Stimulated activated naive CD8-positive, alpha-beta T cell treated with anti-CD3 and anti-CD28 coated beads, Interleukin-15, amount 100 ng/mL, for 72 hours (primary cell): ENCODE data around the gene CDC42SE2.

ENCODE experiments used
- ATAC-seq: fragments of 150-1000 bp; cut with Tn5 transposase; 2 replicates; pipeline ENCODE4 v1.10.0; 2021; ENCODE audit warnings: mild to moderate bottlenecking, moderate library complexity
- DNase-seq, 2 donors: peaks; one replicate each; pipeline ENCODE4 v3.0.0; 2021 to 2022
- H3K27ac Mint-ChIP-seq, 2 donors: one replicate each; pipeline ENCODE4 v1.8.0; 2022; ENCODE audit warnings: mild to moderate bottlenecking in 2 of 2, mixed read lengths in 2 of 2, moderate library complexity in 2 of 2
- H3K27me3 Mint-ChIP-seq: one replicate; pipeline ENCODE4 v1.8.0; 2022; ENCODE audit warnings: mixed read lengths
- H3K4me1 Mint-ChIP-seq: one replicate; pipeline ENCODE4 v1.8.0; 2022; ENCODE audit warnings: mild to moderate bottlenecking, mixed read lengths
- H3K4me3 Mint-ChIP-seq, 2 donors: one replicate each; pipeline ENCODE4 v1.8.0; 2022; ENCODE audit warnings: mild to moderate bottlenecking in 2 of 2, mixed read lengths in 2 of 2, moderate library complexity in 1 of 2
- H3K9me3 Mint-ChIP-seq, 2 donors: one replicate each; pipeline ENCODE4 v1.8.0; 2022; ENCODE audit warnings: mixed read lengths in 2 of 2

The CDC42SE2 gene

GRCh38 chr5:131418846-131419245, 155.0 kb downstream of the CDC42SE2 start:
- Mint-ChIP-seq H3K9me3 (no peaks in the 10 kb centered on the region), H3K27ac (no peak overlapping the region), H3K4me3 (no peak overlapping the region), H3K27me3 (no peaks in the 10 kb centered on the region), H3K4me1 (peaks cover 47% of the 10 kb centered on the region)
- ATAC-seq: no peak
- DNase-seq: no peak

DNA sequence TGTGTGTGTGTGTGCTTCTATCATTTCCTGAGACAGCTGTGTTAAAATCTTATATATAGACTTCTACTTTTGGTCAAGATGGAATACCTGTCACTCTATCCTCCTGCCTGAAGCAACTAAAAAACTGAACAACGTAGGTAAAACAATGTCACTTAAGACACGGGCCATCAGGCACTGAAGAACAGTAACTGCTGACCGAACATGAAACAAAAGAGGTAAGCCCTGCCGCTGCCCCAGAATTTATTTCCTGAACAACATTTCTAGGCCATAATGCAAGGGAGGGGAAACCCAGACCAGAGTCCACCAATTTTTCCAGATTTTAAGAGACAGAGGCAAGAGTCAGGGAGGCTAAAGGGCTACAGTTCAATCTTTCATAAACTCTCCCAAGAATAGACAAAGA, 156.0 kb downstream of the CDC42SE2 start:
- H3K4me3 Mint-ChIP-seq: no peak overlapping the region
- no peak for DNase-seq
- H3K4me1 Mint-ChIP-seq: peaks cover 38% of the 10 kb centered on the region
- no peak for ATAC-seq
- peak overlapping the region in 1 of 2 donors; percentile 88 for H3K27ac Mint-ChIP-seq
- H3K9me3 Mint-ChIP-seq: no peaks in the 10 kb centered on the region
- no peaks in the 10 kb centered on the region for H3K27me3 Mint-ChIP-seq

DNA sequence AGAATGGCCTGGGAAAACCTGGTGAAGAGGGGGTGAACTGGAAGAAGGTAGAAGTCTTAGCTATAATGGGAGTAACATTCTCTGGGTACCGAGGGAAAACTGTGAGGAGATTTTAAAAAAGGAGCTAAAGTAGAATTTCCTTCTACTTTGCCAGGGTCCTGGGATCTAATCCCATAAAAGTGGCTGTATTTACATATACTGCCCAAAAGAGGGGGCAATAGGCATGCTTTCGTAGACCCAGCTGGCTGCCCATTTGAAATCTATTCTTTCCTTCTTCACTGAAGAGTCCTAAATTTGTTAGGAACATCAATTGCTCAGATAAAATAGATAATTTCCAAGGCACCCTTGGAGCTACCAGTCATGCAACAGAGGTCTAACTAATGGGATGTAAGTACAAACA, 159.2 kb downstream of the CDC42SE2 start:
- H3K4me1 Mint-ChIP-seq: peaks cover 22% of the 10 kb centered on the region
- DNase-seq: no peak
- no peak overlapping the region for H3K27ac Mint-ChIP-seq
- H3K4me3 Mint-ChIP-seq: no peak overlapping the region
- H3K27me3 Mint-ChIP-seq: no peaks in the 10 kb centered on the region
- ATAC-seq: no peak
- H3K9me3 Mint-ChIP-seq: no peaks in the 10 kb centered on the region

DNA sequence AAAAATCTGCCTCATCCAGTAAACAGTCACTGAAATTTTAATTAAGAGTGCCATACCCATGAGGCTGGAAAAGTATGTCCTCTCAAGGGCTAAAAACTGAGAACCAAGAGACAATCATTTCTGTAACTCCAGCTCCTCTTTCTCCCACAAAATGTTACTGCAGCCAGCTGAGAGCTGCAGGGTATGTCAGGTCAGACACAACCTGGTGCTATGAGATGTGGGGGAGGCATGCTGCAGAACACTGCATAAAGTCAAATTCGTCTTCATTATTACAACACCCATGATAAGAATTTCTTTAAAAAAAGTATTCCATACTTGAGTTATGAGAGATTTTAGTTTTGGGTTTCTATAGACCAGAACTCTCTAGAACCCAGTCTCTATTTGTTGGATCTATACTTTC, 162.2 kb downstream of the CDC42SE2 start:
- H3K4me3 Mint-ChIP-seq: no peak overlapping the region
- peaks cover 20% of the 10 kb centered on the region for H3K4me1 Mint-ChIP-seq
- no peaks in the 10 kb centered on the region for H3K27me3 Mint-ChIP-seq
- no peak overlapping the region for H3K27ac Mint-ChIP-seq
- no peak for ATAC-seq
- H3K9me3 Mint-ChIP-seq: no peaks in the 10 kb centered on the region
- no peak for DNase-seq

- peaks cover 14% of the 10 kb centered on the region for H3K4me1 Mint-ChIP-seq
- H3K4me3 Mint-ChIP-seq: no peak overlapping the region
- no peak for ATAC-seq
- no peak overlapping the region for H3K27ac Mint-ChIP-seq
- H3K27me3 Mint-ChIP-seq: no peaks in the 10 kb centered on the region
- no peak for DNase-seq
- H3K9me3 Mint-ChIP-seq: no peaks in the 10 kb centered on the region
These were observed 166.9 kb downstream of the CDC42SE2 start for GRCh38 chr5:131430794-131431193.

DNA sequence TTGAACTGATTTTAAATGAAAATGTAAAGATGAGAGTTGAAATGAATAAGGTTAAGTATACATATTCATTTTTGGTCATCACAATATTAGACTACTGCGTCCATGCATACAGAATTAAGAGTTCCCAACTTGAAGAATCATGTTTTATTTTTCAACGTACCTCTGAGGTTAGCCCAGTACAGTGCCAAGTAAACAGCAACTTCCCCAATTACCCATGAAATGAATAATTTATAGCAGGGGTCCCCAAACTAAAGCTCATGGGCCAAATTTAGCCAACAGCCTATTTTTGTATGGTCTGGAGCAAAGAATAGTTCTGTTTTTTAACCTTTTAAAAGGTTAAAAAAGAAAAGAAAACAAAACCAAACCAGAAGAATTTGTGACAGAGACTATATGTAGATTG, 167.9 kb downstream of the CDC42SE2 start:
- H3K9me3 Mint-ChIP-seq: no peaks in the 10 kb centered on the region
- H3K4me3 Mint-ChIP-seq: no peak overlapping the region
- H3K27ac Mint-ChIP-seq: no peak overlapping the region
- no peak for ATAC-seq
- H3K27me3 Mint-ChIP-seq: no peaks in the 10 kb centered on the region
- peaks cover 9% of the 10 kb centered on the region for H3K4me1 Mint-ChIP-seq
- no peak for DNase-seq

DNA sequence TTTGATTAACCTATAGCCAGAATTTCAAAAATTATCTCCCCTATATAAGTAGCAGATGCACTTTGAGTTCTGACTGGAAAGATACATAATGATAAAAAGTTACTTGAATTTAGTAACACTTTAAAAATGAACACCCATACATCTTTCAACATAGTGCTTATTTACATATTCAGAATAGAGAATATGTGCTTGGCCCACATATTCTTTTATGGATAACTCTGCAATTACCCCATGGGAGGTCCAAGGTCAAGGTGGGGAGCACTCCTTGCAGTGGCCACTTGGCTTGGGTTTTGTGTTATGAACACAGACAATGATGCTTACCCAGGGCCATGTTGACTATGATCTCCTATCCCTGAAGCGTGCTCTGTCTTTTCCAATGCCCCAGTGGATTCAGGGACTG, 169.3 kb downstream of the CDC42SE2 start:
- H3K9me3 Mint-ChIP-seq: no peaks in the 10 kb centered on the region
- peaks cover 9% of the 10 kb centered on the region for H3K4me1 Mint-ChIP-seq
- no peaks in the 10 kb centered on the region for H3K27me3 Mint-ChIP-seq
- ATAC-seq: no peak
- H3K27ac Mint-ChIP-seq: peak overlapping the region; percentile 61 to 81
- no peak overlapping the region for H3K4me3 Mint-ChIP-seq
- no peak for DNase-seq

GRCh38 chr5:131436081-131436480, 172.2 kb downstream of the CDC42SE2 start:
- Mint-ChIP-seq H3K4me3 (no peak overlapping the region), H3K9me3 (no peaks in the 10 kb centered on the region), H3K27ac (peak overlapping the region in 1 of 2 donors; percentile 2), H3K4me1 (no peaks in the 10 kb centered on the region), H3K27me3 (no peaks in the 10 kb centered on the region)
- ATAC-seq: no peak
- DNase-seq: no peak

- peak overlapping the region; percentile 8 to 68 for H3K27ac Mint-ChIP-seq
- H3K9me3 Mint-ChIP-seq: no peaks in the 10 kb centered on the region
- ATAC-seq: no peak
- no peak for DNase-seq
- H3K4me3 Mint-ChIP-seq: no peak overlapping the region
- no peaks in the 10 kb centered on the region for H3K27me3 Mint-ChIP-seq
- peaks cover 6% of the 10 kb centered on the region for H3K4me1 Mint-ChIP-seq
These were observed 177.3 kb downstream of the CDC42SE2 start for GRCh38 chr5:131441184-131441583.
